ENCODE data around the gene MPZL2. TPM values are rescaled to one million over a fixed set of nuclear protein-coding genes. Genes with fewer than 3 reads are reported as not detected.

MPZL2 gene
- total and polyA plus RNA-seq, 8 donors: 6.0 to 20.7 (median 13.8) TPM

DNA sequence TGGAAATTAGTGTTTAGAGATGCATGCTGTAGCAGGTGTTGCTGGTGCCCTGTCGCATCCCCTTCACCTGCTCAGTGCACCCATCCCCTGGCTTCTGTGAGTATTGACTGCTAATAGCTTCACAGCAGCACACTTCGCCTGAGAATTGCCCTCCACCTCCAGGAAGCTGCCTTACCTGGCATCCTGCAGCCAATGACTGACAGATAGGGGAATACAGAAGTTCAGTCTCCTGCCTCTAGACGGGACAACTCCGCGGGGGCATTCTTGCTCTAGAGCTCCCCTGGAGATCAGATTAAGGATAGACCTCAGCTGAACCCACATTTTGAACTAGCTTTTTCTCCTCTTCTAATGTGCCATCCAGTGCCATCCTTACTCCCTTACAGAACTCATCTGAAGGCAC, 31.1 kb upstream of the MPZL2 start:
- H3K4me1 ChIP-seq: no peaks in the 10 kb centered on the region
- intact Hi-C loops (cut with DNase I): loop anchor here in 1 of 3 donors (10.0 kb wide), 1 partner anchor 190 kb away; no protein-coding TSS in a partner anchor
- H3K4me3 ChIP-seq: no peak overlapping the region
- ATAC-seq (no peak), FAIRE-seq (no peak), DNase-seq (no peak)
- TF ChIP-seq, protein P1, sequence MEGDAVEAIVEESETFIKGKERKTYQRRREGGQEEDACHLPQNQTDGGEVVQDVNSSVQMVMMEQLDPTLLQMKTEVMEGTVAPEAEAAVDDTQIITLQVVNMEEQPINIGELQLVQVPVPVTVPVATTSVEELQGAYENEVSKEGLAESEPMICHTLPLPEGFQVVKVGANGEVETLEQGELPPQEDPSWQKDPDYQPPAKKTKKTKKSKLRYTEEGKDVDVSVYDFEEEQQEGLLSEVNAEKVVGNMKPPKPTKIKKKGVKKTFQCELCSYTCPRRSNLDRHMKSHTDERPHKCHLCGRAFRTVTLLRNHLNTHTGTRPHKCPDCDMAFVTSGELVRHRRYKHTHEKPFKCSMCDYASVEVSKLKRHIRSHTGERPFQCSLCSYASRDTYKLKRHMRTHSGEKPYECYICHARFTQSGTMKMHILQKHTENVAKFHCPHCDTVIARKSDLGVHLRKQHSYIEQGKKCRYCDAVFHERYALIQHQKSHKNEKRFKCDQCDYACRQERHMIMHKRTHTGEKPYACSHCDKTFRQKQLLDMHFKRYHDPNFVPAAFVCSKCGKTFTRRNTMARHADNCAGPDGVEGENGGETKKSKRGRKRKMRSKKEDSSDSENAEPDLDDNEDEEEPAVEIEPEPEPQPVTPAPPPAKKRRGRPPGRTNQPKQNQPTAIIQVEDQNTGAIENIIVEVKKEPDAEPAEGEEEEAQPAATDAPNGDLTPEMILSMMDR (IDR thresholded peaks at IDR 0.05): no peak
- no peak overlapping the region for H3K27ac ChIP-seq
- peaks cover 0 to 7% (median 0%) of the 10 kb centered on the region in 4 donors for H3K27me3 ChIP-seq
- no peaks in the 10 kb centered on the region for H3K36me3 ChIP-seq
- WGBS, 2 donors: 71 to 73% methylated on average over 5 of the region's 5 CpGs
- no peaks in the 10 kb centered on the region for H3K9me3 ChIP-seq

DNA sequence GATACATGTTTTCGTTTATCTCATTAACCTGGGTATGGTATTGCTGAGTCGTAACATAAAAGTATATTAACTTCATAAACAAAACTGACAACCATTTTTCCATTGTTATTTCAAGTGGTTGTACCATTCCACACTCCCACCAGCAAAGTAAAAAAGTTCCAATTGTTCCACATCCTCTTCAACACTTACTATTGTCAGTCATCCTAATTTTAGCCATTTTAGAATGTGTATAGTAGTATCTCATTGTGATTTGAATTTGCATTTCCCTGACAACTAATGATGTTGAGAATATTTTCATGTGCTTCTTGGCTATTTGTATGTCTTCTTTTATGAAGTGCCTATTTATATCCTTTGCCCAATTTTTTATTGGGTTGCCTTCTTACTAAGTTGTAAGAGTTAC, 30.0 kb upstream of the MPZL2 start:
- no peaks in the 10 kb centered on the region for H3K36me3 ChIP-seq
- DNase-seq (no peak), ATAC-seq (no peak), FAIRE-seq (no peak)
- no peaks in the 10 kb centered on the region for H3K9me3 ChIP-seq
- TF ChIP-seq, protein P1 (IDR thresholded peaks at IDR 0.05): no peak
- no peak overlapping the region for H3K4me3 ChIP-seq
- no peaks in the 10 kb centered on the region for H3K4me1 ChIP-seq
- peaks cover 0 to 7% (median 0%) of the 10 kb centered on the region in 4 donors for H3K27me3 ChIP-seq
- no peak overlapping the region for H3K27ac ChIP-seq
- 77 to 93% methylated on average over 2 of the region's 2 CpGs for WGBS, 2 donors
- intact Hi-C loops (cut with DNase I): loop anchor here in 1 of 3 donors (10.0 kb wide), 1 partner anchor 191 kb away; no protein-coding TSS in a partner anchor

DNA sequence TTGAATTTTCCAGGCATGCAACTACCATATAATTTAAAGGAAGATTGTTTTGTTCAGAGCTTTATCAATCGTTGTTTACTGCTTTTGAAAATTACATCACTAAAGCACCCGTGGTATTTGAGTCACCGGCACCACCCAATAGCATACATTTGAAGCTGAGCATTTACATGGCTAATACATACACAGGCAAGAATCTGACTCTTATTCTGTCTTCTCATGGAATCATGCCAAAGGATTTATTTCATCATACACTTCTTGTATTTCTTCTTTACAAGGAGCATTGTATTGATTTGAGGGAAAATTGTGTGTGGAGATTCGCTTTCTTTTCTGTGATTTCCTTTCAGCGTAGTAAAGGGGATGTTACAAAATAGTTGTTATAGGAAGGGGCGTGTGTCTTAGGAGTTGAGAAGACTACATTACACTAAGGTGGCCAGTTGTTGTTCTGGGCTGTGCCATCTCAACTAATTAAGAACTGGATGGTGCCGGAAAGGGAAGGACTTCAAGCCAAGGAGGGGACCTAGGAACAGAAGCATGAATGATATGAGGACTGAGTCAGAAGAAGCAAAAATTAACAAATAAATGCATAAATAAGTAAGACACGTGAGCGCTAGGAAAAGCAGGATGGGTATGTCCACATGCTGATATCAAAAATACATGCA, 27.5 kb upstream of the MPZL2 start:
- WGBS, 2 donors: 49 to 70% methylated on average over 9 of the region's 9 CpGs
- Histone ChIP-seq H3K4me3 (no peak overlapping the region), H3K27me3 (peaks cover 0 to 7% (median 1%) of the 10 kb centered on the region in 4 donors), H3K36me3 (no peaks in the 10 kb centered on the region), H3K9me3 (no peaks in the 10 kb centered on the region), H3K27ac (no peak overlapping the region), H3K4me1 (no peaks in the 10 kb centered on the region)
- peak in 1 of 4 donors; percentile 23 for ATAC-seq
- intact Hi-C loops (cut with DNase I): loop anchor here in 1 of 3 donors (10.0 kb wide), 1 partner anchor 193 kb away; no protein-coding TSS in a partner anchor
- TF ChIP-seq, protein P1 (IDR thresholded peaks at IDR 0.05): no peak
- FAIRE-seq: no peak
- no peak for DNase-seq

DNA sequence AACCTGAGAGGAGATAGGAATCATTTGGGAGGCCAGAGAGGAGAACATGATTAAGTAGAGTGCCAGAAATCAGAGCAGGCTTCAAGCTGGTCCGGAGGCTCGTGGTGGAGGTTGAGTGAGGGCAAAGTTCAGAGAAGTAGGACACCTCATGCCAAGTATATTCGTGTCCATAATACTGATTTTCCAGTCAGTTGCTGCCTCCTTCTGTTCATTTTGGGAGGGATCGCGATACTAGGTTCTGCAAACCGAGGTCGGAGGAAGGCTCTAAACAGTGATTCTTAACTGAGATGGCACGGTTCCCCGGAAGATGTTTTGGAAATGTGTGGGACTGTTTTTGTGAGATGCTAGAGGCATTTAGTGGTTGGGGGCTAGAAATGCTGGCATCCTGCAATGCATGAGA, 26.8 kb upstream of the MPZL2 start:
- peak; percentile 83 to 97 (median 94) for ATAC-seq
- no peak for FAIRE-seq
- WGBS, 2 donors: 4 to 8% methylated on average over 9 of the region's 9 CpGs

More for the DNA sequence above, 26.8 kb upstream of the MPZL2 start:
- TF ChIP-seq, protein P1 (IDR thresholded peaks at IDR 0.05): peak in 3 of 4 donors; percentile 27 to 32 (median 32)
- Histone ChIP-seq H3K4me3 (no peak overlapping the region), H3K36me3 (no peaks in the 10 kb centered on the region), H3K27me3 (peaks cover 0 to 7% (median 1%) of the 10 kb centered on the region in 4 donors), H3K27ac (no peak overlapping the region), H3K9me3 (no peaks in the 10 kb centered on the region), H3K4me1 (no peaks in the 10 kb centered on the region)
- intact Hi-C loops (cut with DNase I): loop anchor here in 1 of 3 donors (10.0 kb wide), 1 partner anchor 194 kb away; no protein-coding TSS in a partner anchor
- DNase-seq: peak in 3 of 6 donors; percentile 37 to 61 (median 49)

Measured in pancreas (tissue), 10 donors.